Stimulated activated CD4-positive, alpha-beta T cell treated with anti-CD3 and anti-CD28 coated beads, TNF-alpha, amount 100 ng/mL, for 1 hour (primary cell): ENCODE measurements around the gene CRISP2.

Experiments
- DNase-seq, 3 donors: peaks; one replicate each; pipeline ENCODE4 v3.0.0-alpha.2; 2020; ENCODE audit warnings: low read depth in 3 of 3, low spot score in 1 of 3

The CRISP2 gene

GRCh38 chr6:49662231-49662891 is 51.0 kb downstream of the CRISP2 start:
- no peak for DNase-seq

- DNase-seq, result no peak
These were observed 59.4 kb downstream of the CRISP2 start for GRCh38 chr6:49653942-49654341.

GRCh38 chr6:49653438-49653837 is 59.9 kb downstream of the CRISP2 start:
- DNase-seq, result no peak

DNA sequence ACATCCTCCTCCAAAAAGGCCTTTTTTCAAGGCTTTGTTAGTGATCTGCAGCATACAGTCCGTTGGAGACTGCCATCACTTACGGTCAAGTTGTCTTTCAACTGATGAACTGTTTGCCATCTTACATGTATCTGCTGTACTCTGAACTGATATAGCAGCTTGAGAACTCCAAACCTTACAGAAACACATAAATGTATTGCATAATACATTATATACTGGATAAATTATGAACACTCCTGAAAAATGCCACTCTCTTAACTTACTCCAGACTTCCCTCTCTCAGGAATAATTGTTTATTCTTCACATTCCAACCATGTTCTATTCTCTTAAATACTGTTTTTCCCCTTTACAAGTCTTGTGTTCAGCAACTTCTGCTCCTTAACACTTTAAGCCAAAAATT is 62.1 kb downstream of the CRISP2 start:
- no peak for DNase-seq

DNA sequence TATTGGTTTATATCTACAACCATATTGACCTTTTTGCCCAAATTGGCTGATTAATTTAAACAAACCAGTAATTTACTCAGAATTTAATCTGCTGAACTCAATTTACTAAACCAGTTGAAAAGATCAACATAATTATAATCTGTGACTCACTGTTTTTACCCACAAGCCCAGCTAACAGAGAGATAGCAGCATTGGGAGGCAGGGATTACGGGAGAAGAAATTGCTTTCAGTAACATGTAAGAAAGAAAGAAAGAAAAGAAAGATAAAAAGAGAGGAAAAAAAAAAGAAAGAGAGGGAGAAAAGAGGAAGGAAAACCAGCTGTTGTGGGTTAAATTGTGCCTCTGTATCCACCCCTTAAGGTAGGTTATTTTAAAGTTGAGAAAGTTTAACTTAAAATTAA is 63.4 kb downstream of the CRISP2 start:
- no peak for DNase-seq

DNA sequence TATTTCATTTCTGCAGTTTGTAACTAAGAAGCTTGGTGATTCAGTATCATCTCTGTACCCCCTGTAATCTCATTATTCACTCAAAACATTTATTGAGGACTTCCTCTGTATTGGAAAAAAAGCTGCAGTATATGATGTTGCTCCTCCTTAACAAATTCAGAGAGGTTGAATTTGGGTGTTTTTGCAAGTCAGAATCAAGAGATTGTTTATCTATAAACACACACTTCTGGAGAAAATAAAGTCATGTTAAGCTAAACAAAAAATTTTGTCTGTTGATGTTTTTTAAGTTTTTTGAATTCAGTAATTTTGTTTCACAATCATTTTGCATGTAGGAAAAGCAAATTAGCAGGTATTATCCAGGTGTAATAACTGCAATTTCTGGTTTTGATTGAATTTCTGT is 65.3 kb downstream of the CRISP2 start:
- DNase-seq, result no peak

DNA sequence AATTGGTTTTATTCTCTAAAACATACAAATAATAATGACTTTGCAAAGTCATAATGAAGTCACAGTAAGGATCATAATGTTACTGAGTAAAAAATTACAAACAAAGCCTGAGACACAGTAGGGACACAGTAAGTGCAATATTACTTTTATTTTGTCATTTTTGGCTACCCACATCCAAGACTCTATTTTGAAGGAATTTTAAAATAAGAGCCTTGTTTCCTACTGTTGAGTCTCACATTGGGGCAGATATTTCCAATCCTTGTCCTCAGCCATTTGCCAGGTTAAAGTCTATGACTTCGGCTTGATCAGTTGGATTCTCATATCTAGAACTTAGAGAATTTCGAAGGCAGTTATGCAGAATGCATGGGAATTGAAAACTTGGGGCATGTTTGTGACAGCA is 65.9 kb downstream of the CRISP2 start:
- no peak for DNase-seq

- DNase-seq, result no peak
These were observed 66.4 kb downstream of the CRISP2 start for GRCh38 chr6:49646942-49647341.

GRCh38 chr6:49646130-49646824 is 67.1 kb downstream of the CRISP2 start:
- no peak for DNase-seq

GRCh38 chr6:49645139-49645538 is 68.2 kb downstream of the CRISP2 start:
- no peak for DNase-seq
